HL-60/S4 (cell line): ENCODE data around the gene TMEM175.

Source experiments
- in situ Hi-C: fragments of 300-500 bp; cut with MboI; formaldehyde crosslinking; loops from 2 replicates; pipeline ENCODE4 v1.14.3; 2022; ENCODE audit warnings: low sequenced_read_pairs

TMEM175 gene

DNA sequence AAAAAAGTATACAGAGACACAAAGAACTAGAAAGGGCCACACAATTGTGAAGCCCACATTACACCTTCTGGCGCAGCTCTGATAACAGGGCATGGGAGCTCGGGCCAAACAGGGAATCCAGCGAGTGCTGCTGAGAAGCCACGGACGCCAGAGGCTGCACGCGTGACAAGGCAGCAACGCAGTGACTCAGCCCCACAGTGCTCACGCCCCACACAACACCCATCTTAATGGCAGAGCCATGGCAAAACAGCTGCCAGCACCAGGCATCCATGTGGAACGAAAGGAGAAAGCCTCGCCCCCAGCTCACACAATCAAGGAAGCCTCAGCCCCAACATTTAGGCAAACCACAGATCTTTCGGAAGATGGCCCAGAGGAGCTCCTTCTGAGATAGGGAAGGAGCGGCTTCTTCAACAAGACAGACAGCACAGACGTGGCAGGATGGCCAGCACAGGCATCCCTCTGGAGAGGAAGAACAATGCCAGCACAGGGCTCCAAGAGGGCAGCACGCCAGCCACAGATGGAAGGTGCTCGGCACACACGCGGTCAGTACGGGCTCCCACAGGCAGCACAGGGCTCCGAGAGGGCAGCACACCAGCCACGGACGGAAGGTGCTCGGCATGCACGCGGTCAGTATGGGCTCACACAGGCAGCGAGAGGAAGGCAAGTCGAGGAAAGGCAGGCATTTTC lies 33.2 kb upstream of the TMEM175 start:
- in situ Hi-C loops = no loop called here

- in situ Hi-C loops = no loop called here
These were observed 32.7 kb upstream of the TMEM175 start for GRCh38 chr4:899556-899906.

DNA sequence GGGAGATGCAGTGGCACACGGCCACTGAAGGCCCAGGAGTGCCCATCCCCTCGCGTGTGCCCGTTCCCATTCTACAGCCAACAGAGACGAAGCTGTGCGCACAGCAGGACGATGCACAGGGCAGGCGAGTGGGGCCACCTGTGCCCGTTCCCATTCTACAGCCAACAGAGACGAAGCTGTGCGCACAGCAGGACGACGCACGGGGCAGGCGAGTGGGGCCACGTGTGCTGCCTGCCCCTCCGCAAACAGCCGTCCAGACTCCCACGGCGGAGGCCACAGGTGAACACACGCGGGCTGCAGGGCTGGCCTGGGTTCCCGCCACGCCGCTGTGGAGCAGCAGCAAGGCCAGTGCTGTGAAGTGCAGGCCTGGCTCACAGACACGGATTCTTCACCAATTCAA lies 32.2 kb upstream of the TMEM175 start:
- in situ Hi-C loops = no loop called here

DNA sequence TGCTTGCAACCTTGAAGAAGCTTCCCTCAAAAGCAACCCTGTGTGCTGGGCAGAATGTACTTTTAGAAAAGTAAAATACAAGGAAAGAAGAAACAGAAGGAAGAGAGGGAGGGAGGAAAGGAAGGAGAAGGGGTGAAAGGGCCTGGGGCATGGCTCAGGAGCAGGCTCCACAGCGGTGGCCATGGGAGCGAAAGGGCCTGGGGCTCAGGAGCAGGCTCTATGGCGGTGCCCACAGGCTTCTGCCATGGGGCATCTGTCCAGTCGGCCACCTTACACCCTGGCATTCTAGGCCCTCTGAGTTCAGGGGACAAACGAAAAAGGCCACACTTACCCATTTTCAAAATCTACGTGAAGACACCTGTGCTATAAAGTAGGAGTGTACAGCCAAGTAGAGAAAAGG lies 31.5 kb upstream of the TMEM175 start:
- in situ Hi-C loops = no loop called here

DNA sequence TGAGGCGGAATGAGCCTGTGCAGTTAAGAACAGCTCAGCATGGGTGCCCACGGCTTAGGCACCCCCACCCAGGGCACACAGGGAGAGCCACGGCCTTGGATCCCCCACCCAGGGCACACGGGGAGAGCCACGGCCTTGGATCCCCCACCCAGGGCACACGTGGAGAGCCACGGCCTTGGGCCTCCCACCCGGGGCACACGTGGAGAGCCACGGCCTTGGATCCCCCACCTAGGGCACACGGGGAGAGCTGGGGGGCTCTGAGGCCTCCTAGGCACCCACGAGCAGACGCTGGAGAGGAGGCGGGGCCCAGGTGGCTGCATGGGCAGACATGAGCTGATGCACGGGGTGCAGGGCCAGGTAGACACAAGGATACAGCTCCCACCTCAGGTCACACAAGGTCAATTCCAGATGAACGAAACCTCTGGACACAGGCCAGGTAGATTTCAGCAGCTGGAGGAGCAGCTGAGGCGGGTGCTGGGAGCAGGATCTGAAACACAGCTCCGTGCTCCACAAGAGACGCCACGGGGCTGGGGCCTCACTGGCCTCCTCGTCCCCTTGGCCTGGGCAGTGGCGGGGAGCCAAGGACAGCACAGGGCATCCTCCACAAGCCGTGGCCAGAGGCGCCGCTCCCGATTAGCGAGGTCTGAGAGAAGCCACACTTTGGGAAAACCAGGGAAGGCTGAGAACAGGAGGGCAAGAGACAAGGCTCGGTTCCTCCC lies 30.9 kb upstream of the TMEM175 start:
- in situ Hi-C loops = no loop called here

DNA sequence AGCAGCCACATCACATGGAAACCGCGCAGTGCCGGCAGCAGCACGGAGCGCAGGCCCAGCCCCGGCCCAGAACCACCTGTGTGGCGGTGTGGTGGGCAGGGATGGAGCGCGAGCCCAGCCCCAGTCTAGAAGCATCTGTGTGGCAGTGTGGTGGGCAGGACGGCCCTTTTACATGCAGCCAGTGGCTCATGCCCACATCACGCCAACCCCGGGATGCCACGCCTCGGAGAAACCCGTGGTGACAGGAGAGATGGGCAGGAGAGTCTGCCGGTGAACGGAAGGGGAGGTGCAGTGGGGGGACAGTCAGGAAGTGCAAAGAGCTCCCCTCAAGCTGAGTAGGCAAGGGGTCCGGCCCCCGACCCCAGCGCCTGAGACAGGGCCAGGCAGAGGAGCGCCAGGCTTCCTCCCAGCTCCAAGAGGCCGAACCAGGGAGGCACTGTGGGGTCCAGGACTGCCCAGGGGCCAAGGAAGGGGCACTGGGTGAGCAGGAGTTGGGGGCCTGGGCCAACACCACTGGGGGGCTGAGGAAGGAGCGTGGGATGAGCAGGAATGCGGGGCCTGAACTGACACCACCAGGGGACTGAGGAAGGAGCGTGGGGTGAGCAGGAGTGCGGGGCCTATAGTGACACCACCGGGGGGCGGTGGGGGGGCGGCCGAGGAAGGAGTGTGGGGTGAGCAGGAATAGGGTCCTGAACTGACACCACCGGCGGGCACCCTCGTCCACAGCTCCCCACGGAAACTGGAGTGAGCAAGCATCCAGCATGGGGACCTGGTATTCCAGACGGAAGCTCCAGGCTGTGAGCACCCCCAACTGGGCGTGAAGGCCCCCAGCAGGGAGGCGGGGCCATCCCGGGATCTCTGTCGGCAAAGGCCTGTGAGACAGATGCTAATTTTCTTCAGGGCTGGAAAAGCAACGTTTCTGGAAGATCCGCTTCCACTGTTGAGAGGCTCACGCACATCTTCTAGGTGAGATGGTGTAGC lies 28.9 kb upstream of the TMEM175 start:
- in situ Hi-C loops = no loop called here

DNA sequence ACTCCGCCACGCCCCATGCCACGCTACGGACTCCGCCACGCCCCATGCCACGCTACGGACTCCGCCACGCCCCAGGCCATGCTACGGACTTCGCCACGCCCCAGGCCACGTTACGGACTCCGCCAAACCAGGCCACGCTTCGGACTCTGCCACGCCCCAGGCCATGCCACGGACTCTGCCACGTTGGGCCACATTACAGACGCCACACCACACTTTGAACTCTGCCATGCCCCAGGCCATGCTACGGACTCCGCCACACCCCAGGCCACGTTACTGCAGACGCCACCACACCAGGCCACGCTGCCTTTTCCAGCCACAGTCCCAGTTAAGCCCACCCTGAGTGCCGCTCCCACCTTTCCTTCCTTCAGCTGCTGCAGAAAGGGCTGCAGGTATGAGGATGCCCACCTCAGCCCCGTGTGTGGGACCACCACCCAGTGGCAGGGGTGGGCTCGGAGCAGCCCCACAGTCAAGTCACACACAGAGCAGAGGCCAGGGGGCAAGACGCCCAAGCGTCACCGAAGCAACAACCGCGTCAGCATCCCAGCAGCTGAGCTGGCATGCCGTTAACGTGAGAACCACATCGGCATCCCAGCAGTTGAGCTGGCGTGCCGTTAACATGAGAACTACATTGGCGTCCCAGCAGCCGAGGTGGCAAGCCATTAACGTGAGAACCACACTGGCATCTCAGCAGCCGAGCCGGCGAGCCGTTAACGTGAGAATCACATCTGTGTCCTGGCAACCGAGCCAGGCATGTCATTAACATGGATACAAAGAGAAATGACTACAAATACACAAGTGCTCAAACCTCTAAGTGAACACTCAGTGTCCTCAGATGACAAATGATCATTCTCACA lies 26.5 kb upstream of the TMEM175 start:
- in situ Hi-C loops = no loop called here

DNA sequence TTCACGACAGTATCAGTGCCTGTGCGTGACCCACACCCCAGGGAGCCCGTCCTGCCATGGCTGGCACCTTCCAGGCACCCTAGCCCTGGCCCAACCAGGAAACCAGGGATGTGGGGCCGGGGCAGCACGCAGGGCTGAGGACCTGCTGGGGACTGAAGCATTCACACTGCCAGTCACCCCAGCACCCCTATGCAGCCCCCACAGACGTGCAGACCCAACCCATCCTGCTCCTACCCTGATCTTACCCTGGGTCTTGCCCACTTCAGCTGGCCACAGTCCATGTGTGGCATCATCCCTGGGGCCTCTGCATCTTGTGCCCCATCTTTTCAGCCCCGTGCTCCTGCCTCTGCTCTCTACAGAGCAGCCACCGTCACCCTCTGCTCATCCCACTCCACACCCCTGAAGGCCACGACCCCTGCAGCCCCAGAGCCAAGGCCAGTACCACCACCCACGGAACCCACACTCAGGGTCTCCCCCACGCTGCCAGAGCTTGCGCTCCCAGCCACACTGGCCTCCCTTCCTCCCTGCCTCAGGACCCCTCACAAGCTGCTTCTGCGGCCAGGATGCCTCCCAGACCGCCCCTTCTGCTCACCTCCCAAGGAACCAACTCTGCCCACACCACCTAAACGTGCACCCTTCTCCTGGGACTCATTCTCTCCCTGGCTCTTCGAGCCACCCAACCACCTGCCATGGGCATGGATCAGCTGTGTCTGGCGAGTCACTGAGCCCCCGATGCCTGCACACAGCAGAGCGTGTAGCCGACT lies 25.7 kb upstream of the TMEM175 start:
- in situ Hi-C loops = no loop called here

- in situ Hi-C loops = no loop called here
These were observed 25.2 kb upstream of the TMEM175 start for GRCh38 chr4:907103-907400.

DNA sequence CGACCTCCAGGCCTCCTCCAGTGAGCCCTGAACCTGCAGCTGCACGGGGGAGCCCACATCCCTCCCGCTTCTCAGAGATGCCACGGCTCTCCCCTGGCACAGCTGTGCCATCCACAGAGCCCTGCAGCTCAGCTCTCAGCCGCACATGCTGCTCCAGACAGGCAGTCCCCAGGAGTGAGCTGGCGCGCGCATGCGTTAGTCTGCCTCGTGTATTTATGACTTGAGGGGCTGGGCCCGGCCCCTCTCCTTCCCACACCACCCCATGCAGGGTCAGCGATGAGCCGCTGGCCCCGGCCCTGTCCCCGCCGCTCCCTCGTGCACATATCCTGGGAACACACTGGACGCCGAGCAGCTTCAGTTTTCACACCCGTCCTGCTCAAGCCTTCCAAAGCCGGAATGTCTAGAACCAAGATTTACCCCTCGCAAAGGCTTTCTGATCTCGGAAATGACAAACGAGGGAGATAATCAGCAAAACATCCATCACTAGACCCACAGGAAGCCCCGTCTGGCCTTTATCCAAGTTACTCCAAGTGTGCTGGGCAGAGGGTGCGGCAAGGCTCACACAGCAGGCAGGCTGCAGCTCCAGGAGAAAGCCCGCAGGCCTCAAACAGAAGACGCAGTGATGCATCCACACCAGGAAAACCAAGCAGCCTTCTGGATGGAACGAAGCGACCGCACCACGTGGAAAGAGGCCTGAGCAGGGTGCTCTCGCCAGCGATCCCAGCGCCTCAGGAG lies 24.4 kb upstream of the TMEM175 start:
- in situ Hi-C loops = no loop called here

- in situ Hi-C loops = no loop called here
These were observed 23.1 kb upstream of the TMEM175 start for GRCh38 chr4:909131-909571.

GRCh38 chr4:909821-910220 lies 22.4 kb upstream of the TMEM175 start:
- in situ Hi-C loops = no loop called here

GRCh38 chr4:910366-911091 lies 21.7 kb upstream of the TMEM175 start:
- in situ Hi-C loops = no loop called here

GRCh38 chr4:911221-911751 lies 21.0 kb upstream of the TMEM175 start:
- in situ Hi-C loops = no loop called here

DNA sequence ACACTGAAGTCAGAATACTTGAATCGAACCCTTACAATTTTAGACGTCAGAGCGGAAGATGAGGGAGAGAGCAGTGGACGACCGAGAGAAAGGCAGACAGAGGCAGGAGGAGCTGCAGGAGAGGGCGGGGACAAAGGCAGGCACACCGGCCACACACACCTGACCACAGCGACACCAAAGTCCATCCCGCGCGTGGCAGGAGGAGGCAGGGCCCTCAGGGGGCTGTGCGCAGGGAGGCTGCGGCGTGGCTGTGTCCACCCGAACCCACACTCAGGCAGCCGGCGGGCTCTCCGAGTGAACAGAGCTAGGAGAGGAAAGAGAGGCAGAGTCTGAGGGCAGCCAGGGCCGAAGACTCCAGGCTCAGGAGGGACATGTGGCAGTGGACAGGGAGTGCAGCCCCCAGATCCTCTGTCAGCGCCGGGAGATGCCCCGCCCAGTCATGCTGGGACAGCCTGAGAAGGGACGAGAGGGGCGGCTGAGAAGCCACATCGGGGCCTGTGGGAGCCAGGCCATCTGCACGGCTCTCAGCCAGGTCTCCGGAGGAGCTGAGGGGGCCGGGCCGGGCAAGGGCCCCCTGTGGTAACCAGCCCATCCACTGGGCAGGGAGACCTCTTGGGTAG lies 20.3 kb upstream of the TMEM175 start:
- in situ Hi-C loops = no loop called here

DNA sequence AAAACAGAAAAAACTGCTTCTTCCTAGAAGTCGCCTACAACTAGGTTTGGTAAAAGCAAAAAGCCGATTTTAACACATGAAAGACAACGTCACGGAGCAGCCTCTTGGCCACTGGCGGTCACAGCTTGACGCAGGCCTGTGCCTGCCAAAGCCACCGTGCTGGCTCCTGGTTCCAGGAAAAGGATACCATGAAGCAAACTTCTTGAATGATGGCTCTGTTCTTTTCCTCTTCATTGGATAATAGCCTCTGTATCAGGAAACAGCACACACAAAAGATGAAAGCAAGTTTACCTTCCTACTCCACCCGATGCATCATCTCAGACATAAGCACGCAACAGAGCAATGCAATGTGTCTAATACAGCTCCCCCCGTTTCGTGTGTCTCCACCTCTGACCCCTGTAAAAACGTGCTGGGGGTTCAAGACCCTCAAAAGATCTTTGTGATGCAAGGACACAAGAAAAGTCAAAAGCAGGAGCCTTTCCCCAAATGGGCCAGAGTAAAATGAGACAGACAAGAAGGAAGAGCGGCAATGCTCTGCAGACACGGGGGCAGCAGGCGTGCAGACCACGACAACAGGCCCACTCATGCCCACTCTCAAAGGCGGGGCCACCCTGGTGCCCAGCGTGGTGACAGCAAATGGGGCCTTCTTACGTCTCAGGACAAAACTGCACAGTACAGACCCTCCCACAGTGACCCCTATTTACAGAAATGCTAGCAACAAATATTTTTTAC lies 19.5 kb upstream of the TMEM175 start:
- in situ Hi-C loops = no loop called here

GRCh38 chr4:913280-913618 lies 19.0 kb upstream of the TMEM175 start:
- in situ Hi-C loops = no loop called here

DNA sequence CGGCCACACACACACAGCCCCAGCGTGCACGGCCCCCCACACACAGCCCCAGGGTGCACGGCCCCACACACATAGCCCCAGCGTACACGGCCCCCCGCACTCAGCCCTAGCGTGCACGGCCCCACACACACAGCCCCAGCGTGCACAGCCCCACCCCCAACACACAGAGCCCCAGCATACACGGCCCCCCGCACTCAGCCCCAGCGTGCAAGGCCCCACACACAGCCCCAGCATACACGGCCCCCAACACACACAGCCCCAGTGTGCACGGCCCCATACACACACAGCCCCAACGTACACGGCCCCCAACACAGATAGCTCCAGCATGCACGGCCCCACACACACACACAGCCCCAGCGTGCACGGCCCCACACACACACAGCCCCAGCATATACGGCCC lies 17.7 kb upstream of the TMEM175 start:
- in situ Hi-C loops = no loop called here
